Gastroesophageal sphincter (tissue), 3 donors: ENCODE results near the gene KRTAP10-6.

Experiments
- CTCF ChIP-seq, 4 experiments: fragments of 200-600 bp in 2 of 4; fragments of 450-650 bp in 2 of 4; sonication (generic) in 1 of 4; IDR thresholded peaks; one replicate each; pipeline ENCODE4 v1.5.1; 2017 to 2019; ENCODE audit warnings: antibody characterized with exemption in 4 of 4, mild to moderate bottlenecking in 2 of 4, moderate library complexity in 2 of 4
- POLR2A ChIP-seq, 2 donors: fragments of 450-650 bp; IDR thresholded peaks; one replicate each; pipeline ENCODE4 v1.6.1; 2017; ENCODE audit warnings: antibody characterized with exemption in 2 of 2, mild to moderate bottlenecking in 2 of 2, moderate library complexity in 1 of 2
- POLR2AphosphoS5 ChIP-seq: sonication (generic); formaldehyde crosslinking; IDR thresholded peaks from one replicate; pipeline ENCODE4 v1.6.1; 2017; ENCODE audit warnings: antibody characterized with exemption

- TF ChIP-seq POLR2AphosphoS5: no peak
- TF ChIP-seq CTCF (IDR thresholded peaks at IDR 0.05): no peak
- no peak for TF ChIP-seq POLR2A (IDR thresholded peaks at IDR 0.05)
Measured at GRCh38 chr21:44592446-44593311, at the start of gene KRTAP10-6.
